Activated CD8-positive, alpha-beta memory T cell treated with anti-CD3 and anti-CD28 coated beads, Interleukin-2, amount 50 U/mL, for 24 hours (primary cell): ENCODE measurements around the gene CXXC1.
"Not testable (repeated sequence)": the region's sequence is repeated elsewhere in the genome, so short reads cannot be mapped to it uniquely, and the experiment has no call there.

Experiments used
- DNase-seq: peaks from one replicate; pipeline ENCODE4 v3.0.0-alpha.2; 2020; ENCODE audit errors: extremely low read depth

Gene CXXC1

GRCh38 chr18:50287441-50288347 is at the start of gene CXXC1:
TSS of gene CXXC1 (minus strand) at chr18:50287692. CDS start at chr18:50287589, 103 bp downstream.
- peak; percentile 96 for DNase-seq

GRCh38 chr18:50334546-50335152 is 47.2 kb upstream of the CXXC1 start:
- no peak for DNase-seq

GRCh38 chr18:50331691-50332090 is 44.2 kb upstream of the CXXC1 start:
- DNase-seq = no peak

GRCh38 chr18:50330176-50330575 is 42.7 kb upstream of the CXXC1 start:
- DNase-seq = no peak

GRCh38 chr18:50327983-50328382 is 40.5 kb upstream of the CXXC1 start:
- DNase-seq = no peak

GRCh38 chr18:50320719-50321118 is 33.2 kb upstream of the CXXC1 start:
- DNase-seq = no peak

- no peak for DNase-seq
Measured at GRCh38 chr18:50315100-50315871, 27.8 kb upstream of the CXXC1 start.

- DNase-seq = no peak
Measured at GRCh38 chr18:50313873-50314460, 26.5 kb upstream of the CXXC1 start.

- no peak for DNase-seq
Measured at GRCh38 chr18:50313031-50313607, 25.6 kb upstream of the CXXC1 start.

GRCh38 chr18:50312296-50313030 is 25.0 kb upstream of the CXXC1 start:
- no peak for DNase-seq

- no peak for DNase-seq
Measured at GRCh38 chr18:50311650-50312049, 24.2 kb upstream of the CXXC1 start.

GRCh38 chr18:50310080-50310479 is 22.6 kb upstream of the CXXC1 start:
- no peak for DNase-seq

GRCh38 chr18:50308851-50309250 is 21.4 kb upstream of the CXXC1 start:
- not testable (repeated sequence) for DNase-seq

- DNase-seq = peak; percentile 77
Measured at GRCh38 chr18:50307738-50308470, 20.4 kb upstream of the CXXC1 start.

- DNase-seq = no peak
Measured at GRCh38 chr18:50307400-50307737, 19.9 kb upstream of the CXXC1 start.

- no peak for DNase-seq
Measured at GRCh38 chr18:50306944-50307343, 19.5 kb upstream of the CXXC1 start.

GRCh38 chr18:50301074-50301473 is 13.6 kb upstream of the CXXC1 start:
- DNase-seq = no peak

- DNase-seq = no peak
Measured at GRCh38 chr18:50299626-50300388, 12.3 kb upstream of the CXXC1 start.

- no peak for DNase-seq
Measured at GRCh38 chr18:50298443-50299284, 11.2 kb upstream of the CXXC1 start.
